ENCODE data around the gene RAC2. TPM values are rescaled to one million over a fixed set of nuclear protein-coding genes. Genes with fewer than 3 reads are reported as not detected.
"Not testable (repeated sequence)": the region's sequence is repeated elsewhere in the genome, so short reads cannot be mapped to it uniquely, and the experiment has no call there.

RAC2 gene
- total and polyA plus RNA-seq, 2 of the 8 experiments (the other 6 are each of a cell fraction or from before 2014, with no cell fraction given) = 2.3 to 4.3 TPM

- H2BK5ac ChIP-seq (ENCODE audit: low read depth, low read length); H2AK5ac ChIP-seq (ENCODE audit: low read depth, low read length); H3K79me2 ChIP-seq (ENCODE audit: control insufficient read depth in 1 of 2, insufficient read depth in 2 of 2, low read length in 2 of 2); H2BK12ac ChIP-seq (ENCODE audit: low read depth, low read length); H3K4me2 ChIP-seq (ENCODE audit: insufficient read depth in 1 of 2, low read depth in 2 of 2, low read length in 2 of 2); H3K4me3 ChIP-seq (ENCODE audit: extremely low read depth in 1 of 4, insufficient read depth in 2 of 4, low read depth in 3 of 4, low read length in 4 of 4); H3K9me3 ChIP-seq (ENCODE audit: insufficient read depth in 2 of 2, low read depth in 1 of 2, low read length in 1 of 2); H2BK15ac ChIP-seq (ENCODE audit: low read length); H3K9ac ChIP-seq (replicated peaks in 1 of 4; ENCODE audit: extremely low read depth in 1 of 4, low read depth in 3 of 4, low read length in 3 of 4); H2BK120ac ChIP-seq (replicated peaks; ENCODE audit: low read depth, low read length); H4K91ac ChIP-seq (replicated peaks; ENCODE audit: insufficient read length, low read length); H3K27ac ChIP-seq (ENCODE audit: low read depth, low read length); H4K5ac ChIP-seq (ENCODE audit: insufficient read length, low read depth, low read length); H3K23ac ChIP-seq (ENCODE audit: insufficient read length); H2BK20ac ChIP-seq (ENCODE audit: low read length); H3K4me1 ChIP-seq (replicated peaks in 1 of 4; ENCODE audit: control insufficient read depth in 3 of 4, insufficient read depth in 4 of 4, low read length in 3 of 4); H3K14ac ChIP-seq (ENCODE audit: insufficient read length); H3K79me1 ChIP-seq (ENCODE audit: low read depth, low read length); H4K8ac ChIP-seq (ENCODE audit: extremely low read depth, insufficient read depth, low read length); H3K18ac ChIP-seq (ENCODE audit: extremely low read depth, low read length); H4K20me1 ChIP-seq (replicated peaks in 1 of 2; ENCODE audit: control insufficient read depth in 1 of 2, insufficient read depth in 2 of 2, low read length in 2 of 2); H3K4ac ChIP-seq (replicated peaks; ENCODE audit: insufficient read length, low read depth, low read length); H3K27me3 ChIP-seq (replicated peaks in 1 of 4; ENCODE audit: control insufficient read depth in 3 of 4, extremely low read depth in 1 of 4, insufficient read depth in 3 of 4, low read length in 3 of 4); DNase-seq (ENCODE audit: low read depth in 1 of 2, low spot score in 2 of 2); H3K36me3 ChIP-seq (ENCODE audit: control insufficient read depth in 2 of 4, insufficient read depth in 4 of 4, low read length in 3 of 4); H3K23me2 ChIP-seq (ENCODE audit: low read depth, low read length); POLR2A ChIA-PET (ENCODE audit: partially characterized antibody); H3K56ac ChIP-seq (replicated peaks; ENCODE audit: insufficient read length, low read depth, low read length); H2AFZ ChIP-seq (ENCODE audit: low read length); FAIRE-seq: not testable (repeated sequence)
- CTCF ChIA-PET (ENCODE audit: partially characterized antibody) = interaction anchor here (2.1 kb wide), 1 partner anchor 26 kb away, joined by 10 read pairs; no protein-coding TSS in a partner anchor
- 88% methylated on average over 12 of the region's 12 CpGs; no CpG with 5 or more reads in 1 of the 2 experiments for WGBS, 2 experiments (ENCODE audit: extremely low coverage in 1 of 2, insufficient coverage in 1 of 2, insufficient read length in 1 of 2, insufficient replicate concordance in 2 of 2, low coverage in 1 of 2, low lambda C conversion rate in 2 of 2, missing lambda C conversion rate in 1 of 2)
Observed at GRCh38 chr22:37233371-37233750, 10.7 kb downstream of the RAC2 start.
